ENCODE data around the gene SCAPER. TPM values are rescaled to one million over a fixed set of nuclear protein-coding genes. Genes with fewer than 3 reads are reported as not detected.

The SCAPER gene
- total and polyA plus RNA-seq, 2 of the 4 experiments (the other 2 are of a cell fraction) = 2.9 to 9.7 TPM

GRCh38 chr15:76776480-76776879 lies 128.7 kb downstream of the SCAPER start:
- Histone ChIP-seq H3K4me2 (ENCODE audit: low read depth, low read length) (no peak overlapping the region), H3K9me1 (ENCODE audit: insufficient read depth, low read length) (no peaks in the 10 kb centered on the region), H3K9me3 (ENCODE audit: control insufficient read depth, insufficient read depth, low read length) (peaks cover 2% of the 10 kb centered on the region; the same call in 1 of the 2 replicates), H2BK15ac (ENCODE audit: low read depth, low read length) (no peak overlapping the region), H3K36me3 (ENCODE audit: control insufficient read depth, insufficient read depth, low read length) (peaks cover 2% of the 10 kb centered on the region), H2BK5ac (ENCODE audit: low read depth, low read length, poor library complexity, severe bottlenecking) (no peak overlapping the region), H3K14ac (replicated peaks; ENCODE audit: low read depth, low read length) (no peak overlapping the region), H4K5ac (ENCODE audit: low read depth, low read length) (no peak overlapping the region), H3K79me1 (ENCODE audit: low read depth in 1 of 2, low read length in 2 of 2) (no peaks in the 10 kb centered on the region), H3K4me1 (ENCODE audit: control insufficient read depth, insufficient read depth, low read length) (no peaks in the 10 kb centered on the region), H4K8ac (ENCODE audit: low read depth in 2 of 2, low read length in 2 of 2) (no peak overlapping the region), H3K27ac (ENCODE audit: insufficient read depth, low read length) (no peak overlapping the region), H2BK20ac (ENCODE audit: low read depth, low read length) (no peak overlapping the region), H2AK9ac (replicated peaks; ENCODE audit: low read depth, low read length, poor library complexity) (no peak overlapping the region), H3K18ac (ENCODE audit: low read depth, low read length) (no peak overlapping the region), H3K27me3 (ENCODE audit: control insufficient read depth, insufficient read depth, low read length) (no peaks in the 10 kb centered on the region), H2AFZ (replicated peaks; ENCODE audit: low read length, poor library complexity) (no peak overlapping the region), H2AK5ac (ENCODE audit: low read depth, low read length) (no peak overlapping the region), H3K4ac (ENCODE audit: low read depth, low read length) (no peak overlapping the region), H4K91ac (ENCODE audit: insufficient read depth, low read depth, low read length) (no peak overlapping the region), H3K56ac (ENCODE audit: extremely low read depth, insufficient read depth, low read length) (no peak overlapping the region), H3K23ac (ENCODE audit: low read depth, low read length) (no peak overlapping the region), H3K4me3 (ENCODE audit: insufficient read depth, low read depth, low read length) (no peak overlapping the region), H4K20me1 (ENCODE audit: insufficient read depth, low read length) (no peaks in the 10 kb centered on the region), H3K9ac (ENCODE audit: low read depth, low read length) (no peak overlapping the region), H2BK120ac (ENCODE audit: low read depth, low read length) (no peak overlapping the region)
- in situ Hi-C loops (cut with MboI; ENCODE audit: low sequenced_read_pairs) (no loop called here), intact Hi-C loops (cut with micrococcal nuclease) (no loop called here), dilution Hi-C loops (cut with HindIII; ENCODE audit: low sequenced_read_pairs, unreplicated experiment) (no loop called here)
- no peak for TF ChIP-seq CEBPB (IDR thresholded peaks at IDR 0.05; ENCODE audit: low read depth, low read length)
- TF ChIP-seq RCOR1 (IDR thresholded peaks at IDR 0.05; ENCODE audit: insufficient replicate concordance, low read length) = no peak
- TF ChIP-seq MXI1 (IDR thresholded peaks at IDR 0.05; ENCODE audit: borderline replicate concordance, low read depth, low read length) = no peak
- ATAC-seq (ENCODE audit: low read depth) = no peak
- POLR2A ChIA-PET (ENCODE audit: unreplicated experiment) = no interaction called here
- CTCF ChIA-PET = no interaction called here
- DNase-seq = no peak
- WGBS, 2 experiments (ENCODE audit: extremely low coverage in 2 of 2, insufficient read length in 1 of 2) = no CpG with 5 or more reads among the region's 1 CpG
- no TSS peak for BruUV-seq (replicated peaks)
